Measurements from ENCODE around the gene SEMA3D.

- TF ChIP-seq POLR2A (IDR thresholded peaks at IDR 0.05) = no peak
- no peak for TF ChIP-seq EP300 (IDR thresholded peaks at IDR 0.05)
Measured at GRCh38 chr7:85234730-85235129, 47.9 kb upstream of the SEMA3D start.

Data from tibial nerve (tissue), 3 donors.